GM18951 (cell line): ENCODE results near the gene VWA7.

Experiments used
- POLR2A ChIP-seq: IDR thresholded peaks from 4 replicates; pipeline ENCODE4 v1.6.1; 2011; ENCODE audit warnings: mild to moderate bottlenecking; ENCODE audit not compliant: insufficient read length, insufficient read depth; ENCODE audit errors: extremely low read depth
- in situ Hi-C: fragments of 300-500 bp; cut with MboI; formaldehyde crosslinking; loops from one replicate; pipeline ENCODE4 v1.12.0; 2022; ENCODE audit warnings: low sequenced_read_pairs, mixed read lengths, inconsistent platforms; ENCODE audit not compliant: unreplicated experiment

Gene VWA7

GRCh38 chr6:31720196-31720770 lies 56.8 kb downstream of the VWA7 start:
- no peak for TF ChIP-seq POLR2A
- in situ Hi-C loops, result no loop called here

- TF ChIP-seq POLR2A, result no peak
- in situ Hi-C loops, result no loop called here
These were observed 58.1 kb downstream of the VWA7 start for GRCh38 chr6:31719001-31719400.

DNA sequence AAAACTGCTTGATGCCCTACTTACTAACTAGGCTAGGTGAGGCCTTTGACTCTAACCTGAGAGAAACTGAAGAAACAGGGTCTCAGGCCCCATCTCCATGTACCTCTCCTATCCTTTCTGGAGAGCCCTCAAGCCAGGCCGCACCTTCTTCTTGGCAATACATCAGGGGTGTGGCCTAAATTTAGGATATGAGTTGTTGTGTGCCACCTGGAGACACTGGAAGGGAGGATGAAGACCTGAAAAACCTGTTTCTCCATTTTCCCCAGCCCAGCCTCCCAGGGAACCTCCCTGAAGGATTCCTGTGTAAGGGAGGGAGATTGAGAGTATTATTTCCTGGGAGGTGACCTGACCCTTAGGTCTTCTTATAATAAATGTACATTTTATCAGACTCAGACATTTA lies 58.9 kb downstream of the VWA7 start:
- in situ Hi-C loops, result no loop called here
- no peak for TF ChIP-seq POLR2A

DNA sequence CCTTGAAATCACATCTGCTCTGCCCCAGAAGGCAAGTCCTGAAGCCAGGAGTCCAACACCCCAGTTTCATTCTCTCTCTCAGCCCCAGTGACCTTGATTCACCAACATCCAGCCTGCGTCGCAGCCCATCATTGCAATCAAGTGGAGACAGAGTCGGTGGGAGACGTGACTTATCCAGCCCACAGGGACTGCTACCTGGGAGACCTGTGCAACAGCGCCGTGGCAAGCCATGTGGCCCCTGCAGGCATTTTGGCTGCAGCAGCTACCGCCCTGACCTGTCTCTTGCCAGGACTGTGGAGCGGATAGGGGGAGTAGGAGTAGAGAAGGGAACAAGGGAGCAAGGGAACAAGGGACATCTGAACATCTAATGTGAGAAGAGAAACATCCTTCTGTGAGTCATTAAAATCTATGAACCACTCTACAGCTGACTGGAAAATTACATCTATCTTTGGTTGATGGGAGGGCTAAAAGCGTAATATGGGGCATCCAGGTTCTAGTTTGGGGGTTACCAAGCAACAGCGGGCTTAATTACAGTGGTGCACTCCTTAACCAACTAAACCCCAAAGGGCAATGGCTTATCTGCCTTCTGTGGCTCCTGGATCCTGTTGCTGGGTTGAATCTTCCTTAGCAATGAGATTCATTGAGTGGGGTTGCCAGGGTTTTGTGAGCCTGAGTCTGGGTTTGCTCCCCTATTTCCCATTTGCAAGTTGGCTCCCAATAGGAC lies 59.5 kb downstream of the VWA7 start:
- in situ Hi-C loops, result no loop called here
- no peak for TF ChIP-seq POLR2A
